Thyroid gland (tissue), 4 donors: ENCODE measurements around the gene NOP53.

Source experiments
- CTCF ChIP-seq, 6 experiments: fragments of 200-600 bp in 3 of 6; fragments of 450-650 bp in 3 of 6; sonication (generic) in 3 of 6; IDR thresholded peaks; one replicate each; pipeline ENCODE4 v1.5.1; 2016 to 2019; ENCODE audit warnings: antibody characterized with exemption in 6 of 6, mild to moderate bottlenecking in 2 of 6, inconsistent platforms in 1 of 6, moderate library complexity in 1 of 6
- POLR2A ChIP-seq, 2 donors: fragments of 450-650 bp; IDR thresholded peaks; one replicate each; pipeline ENCODE4 v1.6.1; 2017; ENCODE audit warnings: antibody characterized with exemption in 2 of 2, mild to moderate bottlenecking in 2 of 2, moderate library complexity in 1 of 2

DNA sequence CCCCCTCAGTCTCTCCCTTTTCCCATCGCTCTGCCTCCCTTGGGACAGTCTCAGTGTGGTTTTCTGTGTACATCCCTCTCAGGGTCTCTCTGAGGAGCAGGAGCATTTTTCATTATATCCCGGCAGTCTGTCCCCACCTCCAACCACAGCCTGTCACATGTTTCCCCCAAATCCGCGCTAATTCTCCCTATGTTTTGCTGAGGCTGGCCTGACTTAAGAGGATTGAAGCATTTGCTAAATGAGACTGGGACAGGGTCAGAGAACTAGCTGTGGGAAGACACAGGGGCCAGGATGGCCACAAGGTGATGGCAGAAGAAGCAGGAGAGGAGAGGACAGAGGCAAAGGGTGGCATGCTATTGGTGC is 53.5 kb downstream of the NOP53 start:
- no peak for TF ChIP-seq POLR2A (IDR thresholded peaks at IDR 0.05)
- no peak for TF ChIP-seq CTCF (IDR thresholded peaks at IDR 0.05)
